Large intestine (tissue), 3 donors: ENCODE results near the gene CYBA. TPM values are rescaled to one million over a fixed set of nuclear protein-coding genes. Genes with fewer than 3 reads are reported as not detected.
A peak's percentile ranks its signal among the peaks of the same experiment; 100 is the strongest.

Experiments used
- DNase-seq, 2 donors: peaks; one replicate each; pipeline versions ENCODE4 v3.0.0 to v3.0.0-alpha.2; 2013
- H3K27ac ChIP-seq: one replicate; pipeline ENCODE4 v1.5.1; 2013; ENCODE audit warnings: low read length
- H3K27me3 ChIP-seq: 2 replicates; pipeline ENCODE4 v1.6.1; 2013; ENCODE audit warnings: low read length; ENCODE audit not compliant: control insufficient read depth, insufficient read depth
- H3K36me3 ChIP-seq: 2 replicates; pipeline ENCODE4 v1.6.1; 2013; ENCODE audit warnings: low read length; ENCODE audit not compliant: control insufficient read depth, insufficient read depth
- H3K4me1 ChIP-seq: one replicate; pipeline ENCODE4 v1.6.1; 2013; ENCODE audit warnings: low read length; ENCODE audit not compliant: control insufficient read depth, insufficient read depth
- H3K4me3 ChIP-seq: one replicate; pipeline ENCODE4 v1.5.1; 2013; ENCODE audit warnings: low read length
- H3K9me3 ChIP-seq: one replicate; pipeline ENCODE4 v1.6.1; 2013; ENCODE audit warnings: mild to moderate bottlenecking, low read depth, low read length, moderate library complexity; ENCODE audit not compliant: control insufficient read depth
- WGBS: methylation state at CpG from one replicate; pipeline ENCODE4 v1.1.5; 2013; ENCODE audit warnings: low lambda C conversion rate; ENCODE audit not compliant: insufficient coverage; 5-methylcytosine and 5-hydroxymethylcytosine counted together
- polyA plus RNA-seq: library from polyadenylated mRNA; unstranded; fragments of 120-200 nt; gene quantifications from one replicate; pipeline ENCODE4 v1.2.1, GENCODE V29; 2013

The CYBA gene
- polyA plus RNA-seq, 1 donor: 195 TPM

DNA sequence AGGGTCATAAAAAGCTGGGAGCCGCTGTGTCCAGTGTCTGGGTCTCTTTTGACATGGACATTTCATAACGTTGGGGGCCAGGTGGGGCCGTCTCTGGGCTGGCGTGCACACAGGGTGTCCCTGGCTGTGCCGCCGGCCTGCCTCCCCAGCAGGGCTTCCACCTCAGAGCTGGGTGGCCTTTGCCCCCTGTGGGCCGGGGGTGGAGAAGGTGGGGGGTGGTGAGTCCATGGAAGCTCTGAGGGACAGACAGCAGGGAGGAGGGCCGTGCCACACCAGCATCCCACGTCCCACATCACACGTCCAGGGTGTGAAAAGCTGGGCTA lies 36.4 kb upstream of the CYBA start:
- H3K4me1 ChIP-seq: peaks cover 28% of the 10 kb centered on the region
- peak in 1 of 2 donors; percentile 37 for DNase-seq

GRCh38 chr16:88686439-88687253 lies 35.8 kb upstream of the CYBA start, which contains the start of gene SNAI3:
SNAI3 (minus strand) TSS chr16:88686507; CDS start chr16:88686406, 101 bp downstream.
- Histone ChIP-seq H3K4me1 (peaks cover 28% of the 10 kb centered on the region), H3K9me3 (no peaks in the 10 kb centered on the region), H3K27me3 (peaks cover 42% of the 10 kb centered on the region), H3K27ac (no peak within 1 kb of the TSS), H3K4me3 (peak within 1 kb of the TSS; percentile 58), H3K36me3 (no peaks in the 10 kb centered on the region)
- DNase-seq: peak; percentile 75 to 88
- no CpG with 5 or more reads among the region's 65 CpGs for WGBS

More for the DNA sequence above, 36.4 kb upstream of the CYBA start:
- H3K4me3 ChIP-seq: no peak overlapping the region
- H3K27me3 ChIP-seq: peaks cover 36% of the 10 kb centered on the region
- H3K9me3 ChIP-seq: no peaks in the 10 kb centered on the region
- no CpG with 5 or more reads among the region's 10 CpGs for WGBS
- no peaks in the 10 kb centered on the region for H3K36me3 ChIP-seq
- H3K27ac ChIP-seq: no peak overlapping the region

- Histone ChIP-seq H3K27me3 (peaks cover 47% of the 10 kb centered on the region), H3K4me1 (peaks cover 28% of the 10 kb centered on the region), H3K36me3 (no peaks in the 10 kb centered on the region)
These were observed 35.2 kb upstream of the CYBA start for GRCh38 chr16:88686062-88686438.

DNA sequence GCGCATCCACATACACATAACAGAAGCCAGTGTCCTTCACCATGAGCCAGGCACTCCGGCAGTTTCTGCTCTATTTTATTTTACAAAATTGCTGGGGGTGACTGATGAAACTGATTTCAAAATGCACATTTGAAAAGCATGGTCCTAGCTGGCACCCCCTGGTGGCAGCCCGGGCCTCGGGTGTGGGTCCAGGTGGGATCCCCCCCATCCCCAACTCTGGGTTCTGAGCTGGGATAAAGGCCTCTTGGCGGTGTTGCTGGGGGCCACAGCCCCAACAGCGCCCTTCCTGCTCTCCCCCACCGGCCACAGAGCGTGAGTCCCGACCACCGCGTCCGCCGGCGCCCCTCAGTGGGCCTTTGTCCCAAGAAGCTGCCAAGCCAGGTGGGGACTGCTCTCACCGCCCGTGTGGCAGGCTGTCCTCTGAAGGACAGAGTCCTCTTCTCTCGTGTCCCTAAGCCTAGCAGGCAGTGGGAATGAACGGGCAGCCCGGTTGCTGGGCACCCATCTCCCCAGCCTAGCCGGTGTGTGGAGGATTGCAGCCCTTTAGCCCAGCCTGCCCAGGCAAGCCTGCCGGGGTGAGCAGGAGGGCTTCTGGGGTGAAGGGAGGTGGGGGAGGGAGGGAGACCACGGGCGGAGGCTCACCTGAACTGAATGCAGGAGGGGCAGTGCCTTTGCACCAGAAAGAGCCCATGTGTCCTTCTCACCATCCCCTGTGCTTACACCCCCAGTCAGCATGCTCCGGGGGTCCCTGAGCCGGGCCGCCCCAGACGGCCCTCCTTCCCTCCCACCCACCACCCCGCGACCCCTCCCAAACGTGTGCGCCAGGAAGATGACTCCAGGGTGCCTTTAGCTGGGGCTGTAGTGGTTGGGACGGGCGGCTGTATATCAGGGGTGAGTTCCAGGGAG lies 34.6 kb upstream of the CYBA start:
- H3K27me3 ChIP-seq: peaks cover 48% of the 10 kb centered on the region
- 80% methylated on average over 1 of the region's 33 CpGs for WGBS
- no peaks in the 10 kb centered on the region for H3K9me3 ChIP-seq
- no peak overlapping the region for H3K27ac ChIP-seq
- peaks cover 28% of the 10 kb centered on the region for H3K4me1 ChIP-seq
- peak overlapping the region; percentile 58 for H3K4me3 ChIP-seq
- H3K36me3 ChIP-seq: no peaks in the 10 kb centered on the region
- DNase-seq: peak in 1 of 2 donors; percentile 24

More at GRCh38 chr16:88686062-88686438, 35.2 kb upstream of the CYBA start:
- H3K9me3 ChIP-seq: no peaks in the 10 kb centered on the region
- no CpG with 5 or more reads among the region's 25 CpGs for WGBS
- H3K27ac ChIP-seq: no peak overlapping the region
- DNase-seq: no peak
- H3K4me3 ChIP-seq: peak overlapping the region; percentile 58

DNA sequence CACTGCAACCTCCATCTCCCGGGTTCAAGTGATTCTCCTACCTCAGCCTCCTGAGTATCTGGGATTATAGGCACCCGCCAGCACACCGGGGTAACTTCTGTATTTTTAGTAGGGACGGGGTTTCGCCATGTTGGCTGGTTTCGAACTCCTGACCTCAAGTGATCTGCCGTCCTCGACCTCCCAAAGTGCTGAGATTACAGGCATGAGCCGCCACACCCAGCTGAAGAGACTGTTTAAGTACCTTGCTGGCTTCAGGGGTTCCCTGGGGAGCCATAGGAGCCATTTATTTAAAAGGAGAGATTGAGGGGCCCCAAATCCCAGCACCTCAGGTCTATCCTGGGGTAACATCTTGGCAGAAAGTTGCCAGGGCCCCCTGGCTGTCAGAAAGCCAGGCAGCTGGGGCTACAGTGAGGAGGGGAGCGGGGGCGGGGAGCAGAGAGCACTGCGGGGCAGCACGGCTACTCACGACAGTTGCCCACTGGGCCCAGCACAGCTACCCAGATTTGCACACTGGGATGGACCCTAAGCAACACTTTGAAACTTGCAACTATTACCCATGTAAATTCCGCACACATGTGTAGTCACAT lies 33.8 kb upstream of the CYBA start:
- no peaks in the 10 kb centered on the region for H3K9me3 ChIP-seq
- H3K27ac ChIP-seq: no peak overlapping the region
- no peak for DNase-seq
- peaks cover 48% of the 10 kb centered on the region for H3K27me3 ChIP-seq
- H3K36me3 ChIP-seq: no peaks in the 10 kb centered on the region
- H3K4me1 ChIP-seq: peaks cover 28% of the 10 kb centered on the region
- no CpG with 5 or more reads among the region's 15 CpGs for WGBS
- H3K4me3 ChIP-seq: no peak overlapping the region

DNA sequence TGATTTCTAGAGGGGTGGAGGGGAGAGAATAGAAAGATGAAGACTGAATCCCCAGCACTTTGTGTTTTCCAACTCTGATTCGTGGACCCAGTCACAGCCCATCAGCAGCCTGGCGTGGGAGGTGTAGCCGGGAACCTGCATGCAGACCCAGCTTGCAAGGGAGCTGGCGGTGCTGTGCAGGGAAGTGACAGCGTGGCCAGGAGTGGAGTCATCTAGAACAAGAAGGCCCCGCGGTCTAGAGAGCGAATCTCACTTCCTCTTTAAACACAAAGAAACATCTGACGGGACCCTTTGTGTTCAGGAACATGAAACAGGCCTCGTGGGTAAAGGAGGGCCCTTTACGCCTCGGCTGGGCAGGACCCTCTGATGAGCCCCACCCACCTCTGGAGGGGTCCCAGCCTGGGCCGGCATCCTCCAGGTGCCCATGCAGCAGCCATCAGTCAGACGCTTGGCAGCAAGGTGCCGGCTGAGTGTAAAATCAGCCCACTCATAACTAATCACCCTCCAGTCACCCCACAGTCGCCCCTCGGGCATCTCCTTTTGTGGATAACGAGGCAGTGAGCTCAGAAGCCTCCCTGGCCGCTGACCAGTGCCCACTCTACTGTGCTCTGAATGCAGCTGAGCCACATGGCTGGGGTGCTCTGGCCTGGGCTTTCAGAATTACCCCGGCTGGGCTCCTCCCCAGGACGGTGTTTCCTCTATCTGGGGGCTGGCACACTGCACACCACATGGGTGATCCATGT lies 31.0 kb upstream of the CYBA start:
- H3K4me1 ChIP-seq: peaks cover 11% of the 10 kb centered on the region
- no peak overlapping the region for H3K4me3 ChIP-seq
- peaks cover 60% of the 10 kb centered on the region for H3K27me3 ChIP-seq
- no peaks in the 10 kb centered on the region for H3K9me3 ChIP-seq
- no peak for DNase-seq
- no CpG with 5 or more reads among the region's 21 CpGs for WGBS
- H3K27ac ChIP-seq: no peak overlapping the region
- H3K36me3 ChIP-seq: no peaks in the 10 kb centered on the region

DNA sequence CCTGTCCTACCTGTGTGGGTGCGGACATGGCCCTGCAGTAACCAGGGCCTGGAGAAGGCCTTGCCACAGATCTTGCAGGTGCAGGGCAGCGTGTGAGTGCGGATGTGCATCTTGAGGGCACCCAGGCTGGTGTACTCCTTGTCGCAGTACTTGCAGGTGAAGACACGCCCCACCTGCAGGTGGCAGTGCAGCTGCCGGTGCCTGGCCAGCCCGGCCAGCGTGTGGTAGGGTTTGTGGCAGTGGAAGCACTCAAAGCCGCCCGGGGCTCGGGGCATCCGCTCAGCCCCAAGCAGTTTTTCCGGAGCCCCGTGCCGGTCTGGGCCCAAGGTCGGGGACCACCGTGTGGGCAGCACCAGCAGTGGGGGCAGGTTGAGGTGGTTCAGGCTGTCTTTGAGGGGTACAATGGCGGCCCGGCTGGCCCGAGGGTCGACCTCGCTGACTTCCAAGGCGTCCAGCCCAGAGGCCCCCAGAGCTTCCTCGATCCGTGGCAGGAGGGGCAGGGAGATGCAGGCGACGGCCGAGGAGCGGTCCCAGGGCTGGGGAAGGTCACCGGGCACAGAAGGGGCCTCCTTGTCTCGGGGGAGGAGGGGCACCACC lies 30.3 kb upstream of the CYBA start:
- peaks cover 7% of the 10 kb centered on the region for H3K4me1 ChIP-seq
- no peak for DNase-seq
- H3K9me3 ChIP-seq: no peaks in the 10 kb centered on the region
- H3K27me3 ChIP-seq: peaks cover 56% of the 10 kb centered on the region
- H3K27ac ChIP-seq: no peak overlapping the region
- WGBS: no CpG with 5 or more reads among the region's 31 CpGs
- no peaks in the 10 kb centered on the region for H3K36me3 ChIP-seq
- no peak overlapping the region for H3K4me3 ChIP-seq

- H3K9me3 ChIP-seq: no peaks in the 10 kb centered on the region
These were observed 29.8 kb upstream of the CYBA start for GRCh38 chr16:88680554-88681083.

DNA sequence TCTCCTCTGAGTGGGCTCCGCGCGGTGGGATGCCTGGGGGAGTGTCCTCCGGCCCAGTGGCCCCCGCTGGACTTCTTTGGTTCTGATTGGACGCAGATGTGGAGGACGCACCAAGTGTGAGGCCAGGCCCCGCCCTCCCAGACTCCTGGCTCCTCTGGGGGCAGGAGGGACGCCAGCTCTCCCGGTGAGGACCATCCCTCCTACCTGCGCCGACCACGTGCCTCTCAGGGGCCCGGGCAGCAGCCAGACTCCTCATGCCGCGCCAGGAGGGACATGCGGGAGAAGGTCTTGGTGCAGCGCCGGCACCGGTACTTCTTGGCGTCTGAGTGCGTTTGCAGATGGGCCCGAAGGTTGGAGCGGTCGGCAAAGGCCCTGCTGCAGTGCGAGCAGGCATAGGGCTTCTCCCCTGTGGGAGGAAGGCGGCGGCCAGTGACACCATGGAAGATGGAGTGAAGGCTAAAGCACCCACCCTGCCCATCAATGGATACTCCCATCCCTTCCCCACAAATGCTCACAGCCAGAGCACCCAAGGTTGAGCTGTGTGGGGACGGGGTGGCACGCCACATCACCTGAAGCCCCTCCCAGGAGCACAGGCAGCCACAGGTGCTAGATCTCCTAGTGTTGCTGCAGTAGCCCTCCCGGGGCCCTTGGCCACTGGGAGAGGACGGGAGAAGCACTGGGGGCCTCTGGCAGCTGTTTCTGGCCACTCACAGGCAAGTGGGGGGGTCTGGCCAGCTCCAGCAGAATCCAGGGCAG lies 27.5 kb upstream of the CYBA start:
- Histone ChIP-seq H3K27me3 (peaks cover 29% of the 10 kb centered on the region), H3K4me3 (no peak overlapping the region), H3K4me1 (no peaks in the 10 kb centered on the region), H3K27ac (no peak overlapping the region), H3K36me3 (no peaks in the 10 kb centered on the region), H3K9me3 (no peaks in the 10 kb centered on the region)
- WGBS: no CpG with 5 or more reads among the region's 32 CpGs
- no peak for DNase-seq

More at GRCh38 chr16:88680554-88681083, 29.8 kb upstream of the CYBA start:
- H3K4me3 ChIP-seq: no peak overlapping the region
- DNase-seq: no peak
- peaks cover 51% of the 10 kb centered on the region for H3K27me3 ChIP-seq
- peaks cover 2% of the 10 kb centered on the region for H3K4me1 ChIP-seq
- no peaks in the 10 kb centered on the region for H3K36me3 ChIP-seq
- no peak overlapping the region for H3K27ac ChIP-seq
- no CpG with 5 or more reads among the region's 5 CpGs for WGBS
